ENCODE data around the gene C1QTNF9B. TPM values are rescaled to one million over a fixed set of nuclear protein-coding genes. Genes with fewer than 3 reads are reported as not detected.

The C1QTNF9B gene
- total RNA-seq, 2 donors from 2014 or later, result not detected

DNA sequence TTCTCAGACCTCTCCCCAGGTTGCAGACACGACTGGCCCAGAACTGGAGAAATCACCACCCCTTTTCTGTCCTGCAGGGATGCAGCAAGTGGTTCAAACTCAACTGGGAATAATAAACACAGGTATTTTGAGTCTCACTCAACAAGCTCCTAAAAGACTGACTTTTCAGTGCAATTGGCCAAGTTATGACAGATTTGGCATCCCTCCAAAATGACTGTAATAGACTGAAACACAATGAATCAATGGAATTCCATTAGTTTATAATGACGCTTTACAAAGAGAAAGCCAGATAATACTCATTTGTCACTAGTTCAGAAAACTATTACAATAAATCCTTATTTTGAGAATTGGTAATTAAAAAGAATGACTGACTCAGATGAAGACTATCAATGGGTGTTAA is 46.2 kb downstream of the C1QTNF9B start:
- Histone ChIP-seq H3K9ac (ENCODE audit: extremely low read depth, low read length, poor library complexity, severe bottlenecking) (no peak overlapping the region), H3K9me3 (ENCODE audit: control insufficient read depth, low read length) (no peaks in the 10 kb centered on the region), H3K27me3 (ENCODE audit: control insufficient read depth, insufficient read depth, low read length, poor library complexity, severe bottlenecking) (peaks cover 57% of the 10 kb centered on the region), H3K27ac (ENCODE audit: low read depth, low read length) (no peak overlapping the region), H3K4me3 (ENCODE audit: low read length) (no peak overlapping the region), H3K36me3 (ENCODE audit: control insufficient read depth, insufficient read depth, low read length) (peaks cover 5% of the 10 kb centered on the region), H3K4me1 (ENCODE audit: control insufficient read depth, insufficient read depth, low read length) (no peaks in the 10 kb centered on the region)
- TF ChIP-seq, protein P1, sequence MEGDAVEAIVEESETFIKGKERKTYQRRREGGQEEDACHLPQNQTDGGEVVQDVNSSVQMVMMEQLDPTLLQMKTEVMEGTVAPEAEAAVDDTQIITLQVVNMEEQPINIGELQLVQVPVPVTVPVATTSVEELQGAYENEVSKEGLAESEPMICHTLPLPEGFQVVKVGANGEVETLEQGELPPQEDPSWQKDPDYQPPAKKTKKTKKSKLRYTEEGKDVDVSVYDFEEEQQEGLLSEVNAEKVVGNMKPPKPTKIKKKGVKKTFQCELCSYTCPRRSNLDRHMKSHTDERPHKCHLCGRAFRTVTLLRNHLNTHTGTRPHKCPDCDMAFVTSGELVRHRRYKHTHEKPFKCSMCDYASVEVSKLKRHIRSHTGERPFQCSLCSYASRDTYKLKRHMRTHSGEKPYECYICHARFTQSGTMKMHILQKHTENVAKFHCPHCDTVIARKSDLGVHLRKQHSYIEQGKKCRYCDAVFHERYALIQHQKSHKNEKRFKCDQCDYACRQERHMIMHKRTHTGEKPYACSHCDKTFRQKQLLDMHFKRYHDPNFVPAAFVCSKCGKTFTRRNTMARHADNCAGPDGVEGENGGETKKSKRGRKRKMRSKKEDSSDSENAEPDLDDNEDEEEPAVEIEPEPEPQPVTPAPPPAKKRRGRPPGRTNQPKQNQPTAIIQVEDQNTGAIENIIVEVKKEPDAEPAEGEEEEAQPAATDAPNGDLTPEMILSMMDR (conservative IDR thresholded peaks at IDR 0.05), result no peak
- no peak overlapping the region for H3K27ac Mint-ChIP-seq
- peaks cover 10% of the 10 kb centered on the region for H3K4me1 Mint-ChIP-seq
- H3K4me3 Mint-ChIP-seq, result no peak overlapping the region
- H3K9me3 Mint-ChIP-seq, result no peaks in the 10 kb centered on the region
- H3K27me3 Mint-ChIP-seq (ENCODE audit: insufficient read depth), result peaks cover 43% of the 10 kb centered on the region
- H3K36me3 Mint-ChIP-seq (ENCODE audit: low read depth), result peaks cover 7% of the 10 kb centered on the region
- 86 to 100% methylated on average over 2 of the region's 2 CpGs for WGBS, 2 experiments (ENCODE audit: insufficient coverage in 1 of 2, insufficient read length in 1 of 2)
- DNase-seq, result no peak

DNA sequence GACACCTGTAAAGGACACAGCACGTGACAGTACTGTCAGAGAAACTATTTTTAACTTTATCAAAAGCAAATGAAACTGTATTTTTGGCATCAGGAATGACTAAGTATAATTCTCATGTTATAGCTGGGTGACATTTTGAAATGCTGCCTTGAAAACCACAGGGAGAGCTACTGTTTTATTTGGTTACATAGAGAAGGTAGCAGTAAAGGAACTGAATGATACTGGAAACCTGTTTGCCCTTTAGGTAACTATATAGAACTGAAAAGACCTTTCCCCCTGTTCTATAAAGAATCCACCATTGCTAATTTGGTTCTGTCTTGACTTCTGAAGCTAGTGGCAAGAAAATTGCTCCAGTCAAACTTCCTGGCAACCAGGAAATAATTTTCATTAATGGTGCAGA is 47.2 kb downstream of the C1QTNF9B start:
- DNase-seq, result no peak
- Histone ChIP-seq H3K27ac (ENCODE audit: low read depth, low read length) (no peak overlapping the region), H3K9me3 (ENCODE audit: control insufficient read depth, low read length) (no peaks in the 10 kb centered on the region), H3K36me3 (ENCODE audit: control insufficient read depth, insufficient read depth, low read length) (no peaks in the 10 kb centered on the region), H3K4me1 (ENCODE audit: control insufficient read depth, insufficient read depth, low read length) (no peaks in the 10 kb centered on the region), H3K9ac (ENCODE audit: extremely low read depth, low read length, poor library complexity, severe bottlenecking) (no peak overlapping the region), H3K4me3 (ENCODE audit: low read length) (no peak overlapping the region), H3K27me3 (ENCODE audit: control insufficient read depth, insufficient read depth, low read length, poor library complexity, severe bottlenecking) (peaks cover 66% of the 10 kb centered on the region)
- peaks cover 7% of the 10 kb centered on the region for H3K36me3 Mint-ChIP-seq (ENCODE audit: low read depth)
- H3K9me3 Mint-ChIP-seq, result no peaks in the 10 kb centered on the region
- H3K27ac Mint-ChIP-seq, result no peak overlapping the region
- H3K4me3 Mint-ChIP-seq, result no peak overlapping the region
- H3K4me1 Mint-ChIP-seq, result peaks cover 10% of the 10 kb centered on the region
- WGBS, 2 experiments (ENCODE audit: insufficient coverage in 1 of 2, insufficient read length in 1 of 2), result 89 to 100% methylated on average over 1 of the region's 1 CpG
- peaks cover 49% of the 10 kb centered on the region for H3K27me3 Mint-ChIP-seq (ENCODE audit: insufficient read depth)
- TF ChIP-seq, protein P1 (conservative IDR thresholded peaks at IDR 0.05), result no peak

DNA sequence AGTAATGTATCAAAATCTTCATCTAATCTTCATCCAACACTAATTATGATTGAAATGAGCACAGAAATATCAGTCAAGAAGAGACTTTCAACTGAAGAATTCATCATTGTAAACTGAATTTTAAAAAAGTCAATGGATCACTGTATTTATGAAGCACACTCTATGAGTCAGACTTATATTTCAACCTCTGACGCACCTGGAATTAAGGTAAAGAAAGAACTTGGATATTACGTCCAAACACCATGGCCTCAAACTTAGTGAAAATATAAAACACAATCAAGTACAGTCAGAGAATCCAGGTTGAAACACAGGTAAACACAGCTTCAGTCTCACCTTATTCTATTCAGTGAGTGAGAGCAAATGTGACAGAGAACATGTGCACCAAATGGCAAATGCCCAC is 47.6 kb downstream of the C1QTNF9B start:
- Mint-ChIP-seq H3K27me3 (ENCODE audit: insufficient read depth) (peaks cover 49% of the 10 kb centered on the region), H3K9me3 (no peaks in the 10 kb centered on the region), H3K27ac (no peak overlapping the region), H3K4me3 (no peak overlapping the region), H3K4me1 (peaks cover 10% of the 10 kb centered on the region), H3K36me3 (ENCODE audit: low read depth) (peaks cover 7% of the 10 kb centered on the region)
- TF ChIP-seq, protein P1 (conservative IDR thresholded peaks at IDR 0.05), result no peak
- no peak overlapping the region for H3K9ac ChIP-seq (ENCODE audit: extremely low read depth, low read length, poor library complexity, severe bottlenecking)
- WGBS, 2 experiments (ENCODE audit: insufficient coverage in 1 of 2, insufficient read length in 1 of 2), result 83 to 100% methylated on average over 1 to 2 of the region's 2 CpGs
- peaks cover 67% of the 10 kb centered on the region for H3K27me3 ChIP-seq (ENCODE audit: control insufficient read depth, insufficient read depth, low read length, poor library complexity, severe bottlenecking)
- no peaks in the 10 kb centered on the region for H3K36me3 ChIP-seq (ENCODE audit: control insufficient read depth, insufficient read depth, low read length)
- no peaks in the 10 kb centered on the region for H3K4me1 ChIP-seq (ENCODE audit: control insufficient read depth, insufficient read depth, low read length)
- H3K9me3 ChIP-seq (ENCODE audit: control insufficient read depth, low read length), result no peaks in the 10 kb centered on the region
- H3K4me3 ChIP-seq (ENCODE audit: low read length), result no peak overlapping the region
- DNase-seq, result no peak
- H3K27ac ChIP-seq (ENCODE audit: low read depth, low read length), result no peak overlapping the region

Measured in endodermal cell (in vitro differentiated cells).